GM12872 (cell line): ENCODE results near the gene VAV2.

ENCODE experiments used
- CTCF ChIP-seq: IDR thresholded peaks from 3 replicates; pipeline ENCODE4 v1.5.1; 2011; ENCODE audit warnings: low read depth, mild to moderate bottlenecking, low read length, moderate library complexity; ENCODE audit not compliant: insufficient read depth

VAV2 gene

GRCh38 chr9:133718563-133719315 is 273.4 kb downstream of the VAV2 start:
- TF ChIP-seq CTCF = no peak

GRCh38 chr9:133717113-133718031 is 274.8 kb downstream of the VAV2 start:
- TF ChIP-seq CTCF = no peak

GRCh38 chr9:133716564-133717112 is 275.5 kb downstream of the VAV2 start:
- no peak for TF ChIP-seq CTCF

- TF ChIP-seq CTCF = peak; percentile 48
These were observed 276.1 kb downstream of the VAV2 start for GRCh38 chr9:133715866-133716563.

GRCh38 chr9:133715295-133715865 is 276.7 kb downstream of the VAV2 start:
- no peak for TF ChIP-seq CTCF

- TF ChIP-seq CTCF = no peak
These were observed 277.4 kb downstream of the VAV2 start for GRCh38 chr9:133714606-133715294.
